Nephron progenitor cell (in vitro differentiated cells): Measurements from ENCODE around the gene PRDM2.
"Not testable (repeated sequence)": the region's sequence is repeated elsewhere in the genome, so short reads cannot be mapped to it uniquely, and the experiment has no call there.

Experiments
- DNase-seq: peaks from one replicate; pipeline ENCODE4 v3.0.0; 2021
- H3K27ac Mint-ChIP-seq: 2 replicates; pipeline ENCODE4 v1.8.0; 2021; ENCODE audit warnings: mild to moderate bottlenecking, moderate library complexity, mixed read lengths
- H3K27me3 Mint-ChIP-seq: 2 replicates; pipeline ENCODE4 v1.8.0; 2021; ENCODE audit warnings: mild to moderate bottlenecking, low read depth, mixed read lengths; ENCODE audit not compliant: poor library complexity
- H3K36me3 Mint-ChIP-seq: 2 replicates; pipeline ENCODE4 v1.8.0; 2021; ENCODE audit warnings: low read depth, mixed read lengths
- H3K4me1 Mint-ChIP-seq: 2 replicates; pipeline ENCODE4 v1.8.0; 2021; ENCODE audit warnings: mixed read lengths
- H3K4me3 Mint-ChIP-seq: 2 replicates; pipeline ENCODE4 v1.8.0; 2021; ENCODE audit warnings: mild to moderate bottlenecking, moderate library complexity, mixed read lengths
- H3K9me3 Mint-ChIP-seq: 2 replicates; pipeline ENCODE4 v1.8.0; 2021; ENCODE audit warnings: mild to moderate bottlenecking, moderate library complexity, mixed read lengths
- CTCF ChIP-seq: fragments of 200-600 bp; sonication (generic); IDR thresholded peaks from 2 replicates; pipeline ENCODE4 v1.5.0; 2021; ENCODE audit warnings: antibody characterized with exemption

PRDM2 gene

GRCh38 chr1:13708380-13708982, 8.5 kb downstream of the PRDM2 start:
- peak overlapping the region; percentile 33 for H3K4me3 Mint-ChIP-seq
- H3K9me3 Mint-ChIP-seq: no peaks in the 10 kb centered on the region
- no peak overlapping the region for H3K27ac Mint-ChIP-seq
- DNase-seq: no peak
- peaks cover 21% of the 10 kb centered on the region for H3K4me1 Mint-ChIP-seq
- no peak for TF ChIP-seq CTCF
- peaks cover 10% of the 10 kb centered on the region for H3K36me3 Mint-ChIP-seq
- no peaks in the 10 kb centered on the region for H3K27me3 Mint-ChIP-seq

- Mint-ChIP-seq H3K27me3 (no peaks in the 10 kb centered on the region), H3K27ac (no peak overlapping the region), H3K36me3 (peaks cover 10% of the 10 kb centered on the region), H3K4me3 (no peak overlapping the region), H3K4me1 (peaks cover 21% of the 10 kb centered on the region), H3K9me3 (no peaks in the 10 kb centered on the region)
- TF ChIP-seq CTCF: no peak
- DNase-seq: no peak
Measured at GRCh38 chr1:13710086-13710485, 10.1 kb downstream of the PRDM2 start.

GRCh38 chr1:13714851-13715250, 14.9 kb downstream of the PRDM2 start:
- H3K27me3 Mint-ChIP-seq: no peaks in the 10 kb centered on the region
- TF ChIP-seq CTCF: no peak
- no peak for DNase-seq
- no peaks in the 10 kb centered on the region for H3K9me3 Mint-ChIP-seq
- H3K27ac Mint-ChIP-seq: no peak overlapping the region
- peaks cover 13% of the 10 kb centered on the region for H3K36me3 Mint-ChIP-seq
- peaks cover 2% of the 10 kb centered on the region for H3K4me1 Mint-ChIP-seq
- no peak overlapping the region for H3K4me3 Mint-ChIP-seq

GRCh38 chr1:13715616-13716287, 15.8 kb downstream of the PRDM2 start:
- H3K36me3 Mint-ChIP-seq: peaks cover 13% of the 10 kb centered on the region
- DNase-seq, H3K9me3 Mint-ChIP-seq, H3K4me1 Mint-ChIP-seq, H3K27ac Mint-ChIP-seq, H3K27me3 Mint-ChIP-seq, H3K4me3 Mint-ChIP-seq: not testable (repeated sequence)

- peak overlapping the region; percentile 4 for H3K27ac Mint-ChIP-seq
- no peak for DNase-seq
- no peak for TF ChIP-seq CTCF
- H3K4me1 Mint-ChIP-seq: peaks cover 25% of the 10 kb centered on the region
- no peak overlapping the region for H3K4me3 Mint-ChIP-seq
- H3K9me3 Mint-ChIP-seq: no peaks in the 10 kb centered on the region
- H3K27me3 Mint-ChIP-seq: no peaks in the 10 kb centered on the region
- peaks cover 8% of the 10 kb centered on the region for H3K36me3 Mint-ChIP-seq
Measured at GRCh38 chr1:13722808-13723360, 22.9 kb downstream of the PRDM2 start.

- no peak for DNase-seq
- TF ChIP-seq CTCF: no peak
- Mint-ChIP-seq H3K27me3 (no peaks in the 10 kb centered on the region), H3K9me3 (no peaks in the 10 kb centered on the region), H3K4me3 (no peak overlapping the region), H3K36me3 (peaks cover 8% of the 10 kb centered on the region), H3K4me1 (peaks cover 35% of the 10 kb centered on the region), H3K27ac (no peak overlapping the region)
Measured at GRCh38 chr1:13723810-13724209, 23.8 kb downstream of the PRDM2 start.
